Gastroesophageal sphincter (tissue), 4 donors: ENCODE results near the gene NDUFB5. TPM values are rescaled to one million over a fixed set of nuclear protein-coding genes. Genes with fewer than 3 reads are reported as not detected.

Experiments used
- ATAC-seq: fragments of 150-250 bp; one replicate; pipeline ENCODE4 v1.9.1; 2016; ENCODE audit warnings: mild to moderate bottlenecking, moderate library complexity
- H3K27ac ChIP-seq, 4 donors: fragments of 200-600 bp; sonication (generic) in 3 of 4; 1 replicate in 3 of 4; 2 replicates in 1 of 4; pipeline ENCODE4 v1.5.1; 2016 to 2019
- H3K27me3 ChIP-seq: fragments of 200-600 bp; sonication (generic); one replicate; pipeline ENCODE4 v1.5.1; 2019
- H3K36me3 ChIP-seq, 2 donors: fragments of 200-600 bp; sonication (generic); one replicate each; pipeline ENCODE4 v1.5.1; 2019; ENCODE audit warnings: control low read depth in 1 of 2
- H3K4me1 ChIP-seq, 3 donors: fragments of 200-600 bp; sonication (generic); 1 replicate in 2 of 3; 2 replicates in 1 of 3; pipeline ENCODE4 v1.5.1; 2016 to 2019; ENCODE audit warnings: control low read depth in 2 of 3
- H3K4me3 ChIP-seq, 2 donors: fragments of 200-600 bp; sonication (generic); one replicate each; pipeline ENCODE4 v1.5.1; 2019; ENCODE audit warnings: mild to moderate bottlenecking in 1 of 2, moderate library complexity in 1 of 2
- H3K9me3 ChIP-seq, 3 donors: fragments of 200-600 bp; sonication (generic); one replicate each; pipeline ENCODE4 v1.5.1; 2017 to 2019; ENCODE audit warnings: control low read depth in 2 of 3
- CTCF ChIP-seq, 4 experiments: fragments of 200-600 bp in 2 of 4; fragments of 450-650 bp in 2 of 4; sonication (generic) in 1 of 4; IDR thresholded peaks; one replicate each; pipeline ENCODE4 v1.5.1; 2017 to 2019; ENCODE audit warnings: antibody characterized with exemption in 4 of 4, mild to moderate bottlenecking in 2 of 4, moderate library complexity in 2 of 4
- EP300 ChIP-seq: sonication (generic); formaldehyde crosslinking; IDR thresholded peaks from one replicate; pipeline ENCODE4 v1.6.1; 2017; ENCODE audit warnings: antibody characterized with exemption, mild to moderate bottlenecking
- POLR2A ChIP-seq, 2 donors: fragments of 450-650 bp; IDR thresholded peaks; one replicate each; pipeline ENCODE4 v1.6.1; 2017; ENCODE audit warnings: antibody characterized with exemption in 2 of 2, mild to moderate bottlenecking in 2 of 2, moderate library complexity in 1 of 2
- POLR2AphosphoS5 ChIP-seq: sonication (generic); formaldehyde crosslinking; IDR thresholded peaks from one replicate; pipeline ENCODE4 v1.6.1; 2017; ENCODE audit warnings: antibody characterized with exemption
- WGBS, 2 donors: methylation state at CpG; one replicate each; pipeline ENCODE4 v1.1.5; 2018; ENCODE audit warnings: low coverage in 1 of 2; 5-methylcytosine and 5-hydroxymethylcytosine counted together
- small RNA-seq, 4 donors: library from RNA; depleted of rRNA; stranded (forward); fragments of <200 nt; gene quantifications; one replicate each; pipeline ENCODE3, GENCODE V24; 2016
- total RNA-seq, 4 donors: library from RNA; depleted of rRNA; stranded (reverse); fragments of >200 nt; gene quantifications; one replicate each; pipeline ENCODE4 v1.1.0, GENCODE V29; 2016

Gene NDUFB5
- total RNA-seq, 4 donors from 2014 or later: 73.6 to 137 (median 100) TPM

DNA sequence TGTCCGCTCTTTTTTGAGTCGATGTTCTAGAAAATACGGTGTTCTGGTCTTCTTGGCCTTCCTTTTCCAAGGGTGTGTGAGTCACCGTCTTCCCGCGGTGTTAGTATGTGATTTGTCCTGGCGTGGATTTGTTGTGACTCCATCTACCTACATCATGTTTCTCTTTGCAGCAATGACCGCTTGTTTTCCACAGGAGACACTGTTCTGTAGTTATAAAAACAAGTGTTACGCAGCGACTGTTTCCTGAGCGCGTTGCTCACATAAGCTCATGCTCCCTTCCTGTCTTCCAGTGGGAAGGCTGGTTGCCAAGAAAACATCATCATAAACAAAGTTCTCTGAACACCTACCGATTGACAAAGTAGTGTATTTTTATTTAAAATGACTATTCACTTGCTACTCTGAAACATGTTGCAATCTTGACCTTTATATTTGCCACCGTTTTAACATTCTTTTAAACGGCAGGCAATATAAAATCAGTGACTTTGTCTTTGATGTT is 67.2 kb downstream of the NDUFB5 start:
- TF ChIP-seq EP300: no peak
- TF ChIP-seq POLR2A (IDR thresholded peaks at IDR 0.05): no peak
- no peak for TF ChIP-seq POLR2AphosphoS5
- no peak for TF ChIP-seq CTCF (IDR thresholded peaks at IDR 0.05)
- no peak overlapping the region for H3K4me3 ChIP-seq
- H3K9me3 ChIP-seq: no peaks in the 10 kb centered on the region
- WGBS, 2 donors: 75 to 76% methylated on average over 10 to 15 of the region's 15 CpGs
- peaks cover 0 to 20% (median under 1%) of the 10 kb centered on the region in 3 donors for H3K4me1 ChIP-seq
- H3K36me3 ChIP-seq: no peaks in the 10 kb centered on the region
- H3K27me3 ChIP-seq: no peaks in the 10 kb centered on the region
- peak; percentile 52 for ATAC-seq
- H3K27ac ChIP-seq: no peak overlapping the region

GRCh38 chr3:179672918-179673317 is 68.3 kb downstream of the NDUFB5 start:
- 73 to 100% methylated on average over 1 to 2 of the region's 4 CpGs for WGBS, 2 donors
- H3K27ac ChIP-seq: no peak overlapping the region
- no peak for ATAC-seq

GRCh38 chr3:179673523-179673922 is 68.9 kb downstream of the NDUFB5 start:
- H3K36me3 ChIP-seq: no peaks in the 10 kb centered on the region
- 90 to 100% methylated on average over 6 to 7 of the region's 8 CpGs for WGBS, 2 donors
- ATAC-seq: no peak
- H3K4me3 ChIP-seq: no peak overlapping the region
- H3K27ac ChIP-seq: no peak overlapping the region
- peaks cover 0 to 23% (median 0%) of the 10 kb centered on the region in 3 donors for H3K4me1 ChIP-seq
- TF ChIP-seq EP300 (no peak), CTCF (IDR thresholded peaks at IDR 0.05) (no peak), POLR2AphosphoS5 (no peak), POLR2A (IDR thresholded peaks at IDR 0.05) (no peak)
- no peaks in the 10 kb centered on the region for H3K9me3 ChIP-seq
- H3K27me3 ChIP-seq: no peaks in the 10 kb centered on the region

More at GRCh38 chr3:179672918-179673317, 68.3 kb downstream of the NDUFB5 start:
- H3K9me3 ChIP-seq: no peaks in the 10 kb centered on the region
- no peak for TF ChIP-seq POLR2AphosphoS5
- TF ChIP-seq POLR2A (IDR thresholded peaks at IDR 0.05): no peak
- H3K4me1 ChIP-seq: peaks cover 0 to 21% (median 0%) of the 10 kb centered on the region in 3 donors
- H3K36me3 ChIP-seq: no peaks in the 10 kb centered on the region
- H3K4me3 ChIP-seq: no peak overlapping the region
- no peaks in the 10 kb centered on the region for H3K27me3 ChIP-seq

DNA sequence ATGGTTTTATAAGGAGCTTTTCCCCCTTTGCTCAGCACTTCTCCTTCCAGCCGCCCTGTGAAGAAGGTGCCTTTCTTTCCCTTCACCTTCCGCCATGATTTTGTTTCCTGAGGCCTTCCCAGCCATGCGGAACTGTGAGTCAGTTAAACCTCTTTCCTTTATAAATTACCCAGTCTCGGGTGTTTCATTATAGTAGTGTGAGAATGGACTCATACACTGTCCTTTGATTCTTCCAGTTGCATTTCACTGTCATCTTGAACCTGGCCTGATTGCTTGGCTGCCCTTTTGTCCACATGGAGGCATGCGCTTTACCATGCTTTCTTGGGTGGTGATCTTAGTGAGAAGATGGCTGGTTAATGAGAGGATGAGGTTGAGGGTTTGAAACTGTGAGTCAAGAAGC is 71.5 kb downstream of the NDUFB5 start:
- WGBS, 2 donors: 96 to 98% methylated on average over 4 of the region's 5 CpGs
- Histone ChIP-seq H3K36me3 (no peaks in the 10 kb centered on the region), H3K9me3 (no peaks in the 10 kb centered on the region), H3K4me3 (no peak overlapping the region), H3K4me1 (peaks cover 0 to 21% (median 0%) of the 10 kb centered on the region in 3 donors), H3K27me3 (no peaks in the 10 kb centered on the region), H3K27ac (no peak overlapping the region)
- no peak for ATAC-seq
- no peak for TF ChIP-seq POLR2AphosphoS5
- no peak for TF ChIP-seq EP300
- no peak for TF ChIP-seq CTCF (IDR thresholded peaks at IDR 0.05)
- TF ChIP-seq POLR2A (IDR thresholded peaks at IDR 0.05): no peak

Small RNA genes lying within 50 kb of the gene (small RNA-seq; reads per million reads assigned to genes)
- gene AC090425.1 (0 reads per million in 4 donors), gene RF01210 (0 reads per million in 4 donors)

Other genes starting within 250 kb of the NDUFB5 start
- gene GNB4, start 153.3 kb upstream of the NDUFB5 start, total RNA-seq: 100 to 1,000 TPM in 1 of 4 donors, 10 to 100 TPM in 3; 74.2 to 158 (median 82.1) TPM
- 10 to 100 TPM; 26.1 to 33.5 (median 29.9) TPM for gene ACTL6A, start 41.9 kb upstream of the NDUFB5 start, total RNA-seq
- 10 to 100 TPM; 20.1 to 32.3 (median 24.8) TPM for gene MRPL47, start 156 bp upstream of the NDUFB5 start, total RNA-seq
- 10 to 100 TPM in 3 of 4 donors, 1 to 10 TPM in 1; 6.7 to 12.1 (median 11.3) TPM for gene USP13, start 48.2 kb downstream of the NDUFB5 start, total RNA-seq